GM19463 (cell line): ENCODE results near the gene ATPAF1.

ENCODE experiments used
- ATAC-seq: cut with Tn5 transposase; IDR thresholded peaks from one replicate; pipeline ENCODE4 v1.9.1; 2021; ENCODE audit warnings: mild to moderate bottlenecking, moderate library complexity; ENCODE audit not compliant: unreplicated experiment

Gene ATPAF1

DNA sequence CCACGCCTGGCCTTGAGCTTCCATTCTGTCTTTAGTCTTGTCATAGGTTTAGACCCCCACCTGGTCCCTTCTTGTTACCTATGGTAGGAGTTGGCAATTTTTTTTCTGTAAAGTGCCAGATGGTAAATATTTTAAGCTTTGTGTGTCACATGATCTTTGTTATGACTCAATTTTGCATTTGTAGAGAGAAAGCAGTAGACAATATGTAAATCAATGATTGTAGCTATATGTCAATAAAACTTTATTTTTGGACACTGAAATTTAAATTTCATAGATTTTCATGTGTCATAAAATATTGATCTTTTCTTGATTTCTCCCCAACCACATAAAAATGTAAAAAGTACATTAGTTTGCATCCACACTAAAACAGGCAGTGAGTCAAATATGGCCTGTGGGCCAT, 72.1 kb downstream of the ATPAF1 start:
- no peak for ATAC-seq

GRCh38 chr1:46595127-46595526, 73.0 kb downstream of the ATPAF1 start:
- no peak for ATAC-seq

DNA sequence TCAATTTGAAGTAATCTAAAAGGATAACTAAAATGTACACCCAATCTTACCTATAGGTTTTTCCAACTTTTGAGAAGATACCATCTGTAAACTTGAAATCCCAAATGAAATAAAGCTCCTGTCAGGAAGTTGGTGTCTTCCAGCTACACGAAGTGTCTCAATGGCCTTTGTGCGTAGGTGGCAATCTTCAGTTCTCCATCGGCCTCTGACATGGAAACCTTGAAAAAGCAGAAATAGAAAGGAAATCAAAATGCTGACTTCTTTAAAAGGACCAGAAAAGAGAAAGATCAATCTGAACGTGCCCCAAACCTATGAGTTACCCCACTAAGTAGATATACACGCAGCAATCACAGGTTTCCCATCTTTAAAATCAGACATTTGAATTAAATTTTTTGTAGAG, 74.1 kb downstream of the ATPAF1 start:
- ATAC-seq = no peak

DNA sequence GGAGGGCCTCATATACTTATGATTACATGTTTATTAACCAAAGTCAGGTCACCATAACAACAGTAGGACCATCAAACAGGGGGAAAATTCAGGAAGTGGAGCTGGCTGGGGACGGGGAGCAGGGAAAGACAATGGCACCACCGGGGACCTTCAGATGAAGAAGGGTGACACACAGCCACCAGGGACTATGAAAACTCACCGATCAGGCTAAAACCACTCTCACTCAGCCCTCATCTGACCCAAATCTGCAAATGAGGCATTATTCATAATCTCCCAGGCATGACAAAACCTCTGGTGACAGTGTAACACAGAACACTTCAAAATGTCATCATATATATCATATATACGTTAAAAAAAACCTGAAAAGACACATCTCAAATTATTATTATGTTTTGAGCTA, 75.3 kb downstream of the ATPAF1 start:
- ATAC-seq = no peak

DNA sequence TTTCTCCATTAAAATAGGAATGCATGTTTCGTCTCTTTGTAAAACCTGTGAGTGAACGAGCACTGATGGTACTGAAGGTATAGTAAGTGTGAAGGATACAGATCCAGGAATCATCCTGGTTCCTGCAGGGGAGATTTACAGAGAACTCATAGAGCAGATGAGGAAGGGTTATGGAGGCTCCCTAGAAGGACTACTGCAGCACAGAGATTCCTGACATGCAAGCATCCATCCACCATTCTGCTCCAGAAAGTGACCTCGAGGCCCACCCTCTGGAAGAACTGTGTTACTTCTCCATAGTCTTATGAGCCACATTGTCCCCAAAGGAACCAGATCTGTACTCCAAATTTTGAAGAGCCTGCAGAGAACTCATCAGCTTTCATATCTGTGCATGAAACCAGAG, 78.6 kb downstream of the ATPAF1 start:
- no peak for ATAC-seq

DNA sequence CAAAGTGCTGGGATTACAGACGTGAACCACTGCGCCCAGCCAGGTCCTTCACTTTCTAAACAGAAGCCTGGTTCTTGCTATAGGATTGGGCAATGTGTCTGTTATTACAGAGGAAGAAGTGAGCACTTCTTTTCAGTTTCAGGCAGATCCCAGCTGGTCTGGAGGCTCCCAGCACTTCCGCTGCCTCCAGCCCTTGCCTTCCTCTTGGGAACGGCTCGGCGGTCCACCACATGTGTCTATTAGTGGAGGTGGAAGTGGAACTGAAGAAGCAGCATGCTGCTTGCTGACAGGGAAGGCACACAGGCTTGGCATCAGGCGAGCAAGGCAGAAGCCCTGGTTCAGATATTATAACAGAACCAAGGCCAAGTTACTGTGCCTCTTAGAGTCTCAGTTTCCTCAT, 81.1 kb downstream of the ATPAF1 start:
- ATAC-seq = no peak

DNA sequence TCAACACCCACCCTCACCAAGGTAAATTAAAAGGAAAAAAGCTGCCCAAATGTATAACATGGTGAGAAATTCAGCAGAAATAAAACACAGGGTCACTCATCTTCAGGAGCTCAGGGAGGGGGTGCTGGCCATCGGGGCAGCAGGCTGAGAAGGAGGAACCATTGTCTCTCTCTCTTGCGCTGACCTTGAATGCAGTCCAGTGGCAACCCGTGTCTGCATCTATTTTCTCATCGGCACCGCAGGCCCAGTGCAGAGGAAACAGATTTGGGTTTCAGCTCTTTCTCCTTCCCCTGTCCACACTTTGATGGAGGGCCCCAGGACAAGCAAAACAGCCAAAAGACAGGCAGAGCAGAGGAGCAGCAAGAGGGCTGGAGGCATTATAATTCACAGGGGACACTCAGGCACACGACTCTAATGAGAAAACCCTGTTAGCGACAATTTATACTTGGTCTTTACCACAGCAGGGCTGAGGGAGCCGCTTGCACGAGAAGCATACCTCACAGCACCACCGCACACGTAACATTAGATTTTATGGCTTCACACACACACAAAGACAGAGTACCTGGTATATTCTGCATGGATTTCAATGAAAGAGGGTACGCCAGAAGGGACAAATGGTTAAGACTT, 82.7 kb downstream of the ATPAF1 start:
- no peak for ATAC-seq

DNA sequence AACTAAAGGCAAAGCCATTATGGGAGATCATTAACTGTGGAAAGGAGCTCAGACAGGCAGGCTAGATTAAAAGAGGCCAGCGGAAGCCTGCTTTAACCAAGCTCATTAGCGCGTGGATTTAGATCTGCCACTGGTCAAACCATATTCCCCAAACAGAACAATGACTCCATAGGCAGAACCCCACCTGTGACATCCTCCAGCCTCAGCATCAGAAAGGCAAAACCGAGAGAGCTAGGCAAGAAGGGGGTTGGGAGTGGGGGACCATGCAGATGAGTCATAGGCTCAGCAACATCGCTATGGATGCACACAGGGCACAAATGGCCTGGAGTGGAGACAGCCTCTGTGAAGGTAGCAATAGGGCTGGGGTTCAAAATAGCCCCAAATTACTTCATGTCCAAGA, 84.7 kb downstream of the ATPAF1 start:
- ATAC-seq = no peak

DNA sequence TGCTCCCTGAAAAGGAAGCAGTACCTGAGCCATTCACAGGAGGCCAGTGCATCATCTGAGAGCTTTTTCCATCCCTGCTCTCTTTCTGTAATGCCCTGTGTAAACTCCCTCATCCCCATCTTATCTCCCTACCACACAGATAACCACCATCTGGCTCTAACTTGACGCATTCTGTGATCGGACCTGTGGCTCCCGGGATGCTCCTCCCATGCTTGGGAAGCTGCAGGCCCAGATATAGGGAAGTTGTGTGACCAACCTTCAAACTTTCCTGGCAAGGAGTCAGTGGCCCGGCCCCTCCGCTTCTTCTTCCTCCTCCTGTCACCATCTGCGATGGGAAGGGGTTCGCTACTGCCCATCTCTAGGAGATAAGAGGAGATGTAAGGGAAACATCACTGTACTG, 85.2 kb downstream of the ATPAF1 start:
- ATAC-seq = no peak
